HFFc6 (cell line): ENCODE measurements around the gene SPG11. TPM values are rescaled to one million over a fixed set of nuclear protein-coding genes. Genes with fewer than 3 reads are reported as not detected.
A peak's percentile ranks its signal among the peaks of the same experiment; 100 is the strongest.

ENCODE experiments used
- DNase-seq: peaks from one replicate; pipeline ENCODE4 v3.0.0-alpha.2; 2018
- H3K27ac Mint-ChIP-seq: 2 replicates; pipeline ENCODE4 v1.8.0; 2020; ENCODE audit warnings: mild to moderate bottlenecking, mixed read lengths
- H3K27me3 Mint-ChIP-seq: 2 replicates; pipeline ENCODE4 v1.8.0; 2021; ENCODE audit warnings: mild to moderate bottlenecking, moderate library complexity, mixed read lengths; ENCODE audit not compliant: insufficient read depth
- H3K36me3 Mint-ChIP-seq: 2 replicates; pipeline ENCODE4 v1.8.0; 2021; ENCODE audit warnings: low read depth, mixed read lengths
- H3K4me1 Mint-ChIP-seq: 2 replicates; pipeline ENCODE4 v1.8.0; 2020; ENCODE audit warnings: low read depth, mixed read lengths
- H3K4me3 Mint-ChIP-seq: 2 replicates; pipeline ENCODE4 v1.8.0; 2020; ENCODE audit warnings: mild to moderate bottlenecking, moderate library complexity, mixed read lengths
- H3K9me3 Mint-ChIP-seq: 2 replicates; pipeline ENCODE4 v1.8.0; 2020; ENCODE audit warnings: mild to moderate bottlenecking, mixed read lengths
- total RNA-seq, 6 experiments: library from RNA; stranded (reverse); fragmentation: NEBNext Ultra II Directional; extraction: Animal tissue kit (Norgen Biotek cat#: 25700); gene quantifications; 2 replicates in 1 of 6; 3 replicates in 5 of 6; pipeline ENCODE4 v1.2.3, GENCODE V29; 2021
- TF ChIP-seq, protein P1 (sequence below): fragments of 200-600 bp; sonication (generic); IDR thresholded peaks from 2 replicates; pipeline ENCODE4 v1.5.0; 2021; ENCODE audit warnings: antibody characterized with exemption, mild to moderate bottlenecking

SPG11 gene
- total RNA-seq, 6 experiments from 2014 or later: 28.0 to 34.1 (median 31.2) TPM

DNA sequence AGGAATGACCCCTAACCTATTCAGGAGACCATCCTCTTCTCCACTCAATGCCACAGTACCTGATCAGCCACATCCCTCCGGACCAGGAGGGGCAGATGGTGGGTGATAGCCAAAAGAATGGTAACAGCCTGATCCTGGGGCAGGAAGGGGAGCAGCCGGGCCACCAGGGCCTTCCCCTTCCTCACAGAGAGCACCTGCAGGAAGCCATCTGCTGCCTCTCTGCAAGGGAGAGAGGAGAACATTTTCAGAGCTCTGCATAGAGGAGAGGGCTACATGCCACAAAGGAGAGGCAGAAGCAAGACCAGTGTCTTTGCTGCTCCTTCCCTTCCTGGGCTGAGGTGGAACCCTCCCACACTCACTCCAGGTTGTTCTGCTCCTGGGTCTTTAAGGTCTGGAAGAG, 5.5 kb upstream of the SPG11 start:
- no peaks in the 10 kb centered on the region for H3K9me3 Mint-ChIP-seq
- peaks cover 13% of the 10 kb centered on the region for H3K27me3 Mint-ChIP-seq
- TF ChIP-seq, protein P1, sequence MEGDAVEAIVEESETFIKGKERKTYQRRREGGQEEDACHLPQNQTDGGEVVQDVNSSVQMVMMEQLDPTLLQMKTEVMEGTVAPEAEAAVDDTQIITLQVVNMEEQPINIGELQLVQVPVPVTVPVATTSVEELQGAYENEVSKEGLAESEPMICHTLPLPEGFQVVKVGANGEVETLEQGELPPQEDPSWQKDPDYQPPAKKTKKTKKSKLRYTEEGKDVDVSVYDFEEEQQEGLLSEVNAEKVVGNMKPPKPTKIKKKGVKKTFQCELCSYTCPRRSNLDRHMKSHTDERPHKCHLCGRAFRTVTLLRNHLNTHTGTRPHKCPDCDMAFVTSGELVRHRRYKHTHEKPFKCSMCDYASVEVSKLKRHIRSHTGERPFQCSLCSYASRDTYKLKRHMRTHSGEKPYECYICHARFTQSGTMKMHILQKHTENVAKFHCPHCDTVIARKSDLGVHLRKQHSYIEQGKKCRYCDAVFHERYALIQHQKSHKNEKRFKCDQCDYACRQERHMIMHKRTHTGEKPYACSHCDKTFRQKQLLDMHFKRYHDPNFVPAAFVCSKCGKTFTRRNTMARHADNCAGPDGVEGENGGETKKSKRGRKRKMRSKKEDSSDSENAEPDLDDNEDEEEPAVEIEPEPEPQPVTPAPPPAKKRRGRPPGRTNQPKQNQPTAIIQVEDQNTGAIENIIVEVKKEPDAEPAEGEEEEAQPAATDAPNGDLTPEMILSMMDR: no peak
- no peaks in the 10 kb centered on the region for H3K36me3 Mint-ChIP-seq
- peaks cover 3% of the 10 kb centered on the region for H3K4me1 Mint-ChIP-seq
- H3K27ac Mint-ChIP-seq: no peak overlapping the region
- H3K4me3 Mint-ChIP-seq: no peak overlapping the region
- no peak for DNase-seq

DNA sequence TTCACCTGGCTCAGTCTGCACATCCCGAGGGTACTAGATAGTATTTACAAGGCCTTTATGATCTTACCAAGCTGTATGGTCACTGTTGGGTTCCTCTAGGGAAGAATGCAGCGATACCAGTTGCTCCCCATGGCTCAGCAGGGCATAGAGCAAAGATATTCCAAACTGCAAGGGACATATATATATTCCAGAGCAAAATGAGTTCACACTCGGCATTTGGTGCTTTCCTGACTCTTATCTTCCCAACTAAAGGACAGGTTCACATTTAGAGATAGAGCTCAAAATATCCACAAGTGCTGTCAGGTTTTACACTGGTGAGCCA, 3.5 kb upstream of the SPG11 start:
- H3K27ac Mint-ChIP-seq: no peak overlapping the region
- peak overlapping the region; percentile 38; the same call in 1 of the 2 replicates for H3K4me3 Mint-ChIP-seq

DNA sequence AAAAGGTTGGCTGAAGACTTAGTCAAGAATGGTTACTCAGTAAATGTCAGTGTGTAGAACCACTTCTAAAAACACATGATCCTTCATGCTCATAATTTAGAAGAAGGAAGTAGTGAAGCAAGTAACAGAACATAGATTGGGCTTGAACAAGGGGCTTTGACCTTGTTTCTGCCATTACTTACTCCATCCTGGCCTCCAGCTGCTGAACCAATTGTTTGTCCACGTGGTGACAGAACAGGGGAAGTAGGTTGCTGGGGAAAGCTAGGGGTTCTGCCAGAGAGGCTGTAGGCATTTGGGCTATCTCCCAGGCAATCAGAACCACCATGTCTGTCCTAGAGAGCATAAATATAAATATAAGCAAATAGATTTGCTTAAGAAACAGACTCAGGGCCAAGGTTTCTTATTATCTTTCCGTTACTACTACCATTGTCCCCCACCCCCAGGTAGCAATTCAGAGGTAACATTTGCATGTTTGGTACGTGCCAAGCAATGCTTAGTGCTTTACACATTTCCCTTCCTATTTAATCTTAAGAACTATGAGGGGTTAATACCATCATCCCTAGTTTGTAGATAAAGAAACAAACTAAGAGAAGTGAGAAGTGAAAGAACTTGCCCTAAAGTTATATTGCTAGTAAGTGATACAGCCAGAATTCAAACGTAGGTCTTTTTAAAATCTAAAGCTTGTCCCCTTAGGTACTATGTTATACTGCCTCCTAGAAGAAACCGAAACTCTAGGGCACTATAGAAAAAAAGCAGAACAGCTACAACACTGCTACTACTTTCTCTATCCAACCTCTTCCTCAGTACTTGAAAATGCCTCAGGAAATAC, 3.0 kb upstream of the SPG11 start:
- H3K9me3 Mint-ChIP-seq: no peaks in the 10 kb centered on the region
- DNase-seq: no peak
- peaks cover 10% of the 10 kb centered on the region for H3K27me3 Mint-ChIP-seq
- no peaks in the 10 kb centered on the region for H3K36me3 Mint-ChIP-seq
- TF ChIP-seq, protein P1: no peak
- H3K4me3 Mint-ChIP-seq: peak overlapping the region; percentile 38; the same call in 1 of the 2 replicates
- peaks cover 13% of the 10 kb centered on the region for H3K4me1 Mint-ChIP-seq
- no peak overlapping the region for H3K27ac Mint-ChIP-seq

More for the DNA sequence above, 3.5 kb upstream of the SPG11 start:
- TF ChIP-seq, protein P1: no peak
- H3K4me1 Mint-ChIP-seq: peaks cover 8% of the 10 kb centered on the region
- no peaks in the 10 kb centered on the region for H3K36me3 Mint-ChIP-seq
- DNase-seq: no peak
- H3K27me3 Mint-ChIP-seq: peaks cover 10% of the 10 kb centered on the region
- H3K9me3 Mint-ChIP-seq: no peaks in the 10 kb centered on the region

DNA sequence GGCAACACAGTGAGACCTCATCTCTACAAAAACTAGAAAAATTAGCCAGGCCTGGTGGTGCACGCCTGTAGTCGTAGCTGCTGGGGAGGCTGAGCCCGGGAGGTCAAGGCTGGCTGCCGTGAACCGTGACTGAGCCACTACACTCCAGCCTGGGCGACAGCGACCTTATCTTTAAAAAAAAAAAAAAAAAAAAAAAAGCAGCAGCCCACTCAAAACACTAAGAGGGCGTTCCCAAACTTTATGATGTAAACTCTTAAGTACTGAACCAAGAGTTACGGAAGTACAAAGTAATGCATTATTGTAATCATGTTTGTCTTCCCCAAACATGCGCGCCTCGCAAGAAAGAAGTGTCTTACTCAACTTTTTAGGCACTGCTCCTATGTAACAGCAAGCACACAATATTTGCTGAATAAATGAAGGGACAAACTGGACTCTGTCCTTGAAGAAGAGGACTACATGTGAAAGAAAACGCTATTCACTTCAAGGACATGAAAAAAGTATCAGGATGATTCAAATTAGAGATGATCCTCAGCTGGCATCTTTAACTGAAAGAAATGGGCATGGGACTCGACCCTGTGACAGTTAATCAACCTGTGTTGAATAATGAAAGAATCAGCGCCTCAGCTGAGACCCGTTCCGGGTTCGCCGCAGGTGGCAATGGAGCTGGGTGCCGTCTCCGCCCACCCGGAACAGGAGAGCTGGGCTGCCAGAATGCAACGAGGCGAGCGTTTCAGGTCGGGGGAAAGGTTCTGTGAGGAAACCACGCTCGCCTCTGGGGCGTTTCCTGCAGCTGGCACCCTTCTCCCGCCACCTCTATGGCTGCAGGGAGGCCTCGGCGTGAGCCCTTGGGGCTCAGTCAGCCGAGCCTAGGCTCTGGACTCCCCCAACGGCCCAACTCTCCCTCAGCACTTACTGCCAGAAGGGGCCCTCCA, 718 bp downstream of the SPG11 start:
- peak overlapping the region; percentile 98 for H3K4me3 Mint-ChIP-seq
- DNase-seq: peak; percentile 52
- H3K4me1 Mint-ChIP-seq: peaks cover 18% of the 10 kb centered on the region
- no peaks in the 10 kb centered on the region for H3K9me3 Mint-ChIP-seq
- peaks cover 6% of the 10 kb centered on the region; the same call in 1 of the 2 replicates for H3K36me3 Mint-ChIP-seq
- H3K27me3 Mint-ChIP-seq: no peaks in the 10 kb centered on the region
- TF ChIP-seq, protein P1: no peak
- peak overlapping the region; percentile 86 for H3K27ac Mint-ChIP-seq

DNA sequence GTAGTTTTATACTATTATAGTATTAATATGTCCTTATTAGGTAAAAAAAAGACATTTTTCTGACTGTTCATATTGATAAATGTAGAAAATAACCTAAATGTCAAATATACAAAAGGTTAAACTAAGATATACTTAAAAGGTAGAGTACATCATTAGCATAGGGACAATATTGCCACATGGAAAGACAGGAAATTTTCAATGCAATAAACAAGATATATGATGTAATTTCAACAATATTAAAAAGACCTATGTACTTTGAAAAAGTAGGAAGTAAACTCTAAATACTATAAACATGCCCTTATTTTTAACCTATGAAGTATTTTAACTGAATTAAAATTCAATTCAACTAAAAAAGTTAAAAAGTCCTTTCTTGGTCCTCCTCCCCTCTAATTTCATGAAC, 1.9 kb downstream of the SPG11 start:
- H3K36me3 Mint-ChIP-seq: peaks cover 7% of the 10 kb centered on the region
- H3K27ac Mint-ChIP-seq: peak overlapping the region; percentile 59; the same call in 1 of the 2 replicates
- no peaks in the 10 kb centered on the region for H3K27me3 Mint-ChIP-seq
- no peak for DNase-seq
- no peaks in the 10 kb centered on the region for H3K9me3 Mint-ChIP-seq
- H3K4me1 Mint-ChIP-seq: peaks cover 18% of the 10 kb centered on the region
- peak overlapping the region; percentile 62 for H3K4me3 Mint-ChIP-seq
- TF ChIP-seq, protein P1: no peak
